ENCODE results near the gene ZSCAN5C.
"Not testable (repeated sequence)": the region's sequence is repeated elsewhere in the genome, so short reads cannot be mapped to it uniquely, and the experiment has no call there.

The ZSCAN5C gene

GRCh38 chr19:56191711-56192110 is 10.4 kb upstream of the ZSCAN5C start:
- no peak for TF ChIP-seq CTCF (IDR thresholded peaks at IDR 0.05)

GRCh38 chr19:56193981-56194640 is 8.0 kb upstream of the ZSCAN5C start:
- no peak overlapping the region for H3K27ac ChIP-seq
- no peak for DNase-seq (ENCODE audit: low spot score)
- no peak overlapping the region for H3K4me3 ChIP-seq
- TF ChIP-seq CTCF (IDR thresholded peaks at IDR 0.05) = no peak

More at GRCh38 chr19:56191711-56192110, 10.4 kb upstream of the ZSCAN5C start:
- no peak overlapping the region for H3K27ac ChIP-seq
- DNase-seq (ENCODE audit: low spot score) = no peak
- no peak overlapping the region for H3K4me3 ChIP-seq

GRCh38 chr19:56197646-56198045 is 4.4 kb upstream of the ZSCAN5C start, which contains the start of gene ZSCAN5B:
ZSCAN5B (minus strand) TSS chr19:56197783; CDS start chr19:56193052, 4,731 bp downstream.
- not testable (repeated sequence) for DNase-seq (ENCODE audit: low spot score); H3K4me3 ChIP-seq; H3K27ac ChIP-seq

- no peak overlapping the region for H3K27ac ChIP-seq
- H3K4me3 ChIP-seq = no peak overlapping the region
- TF ChIP-seq CTCF (IDR thresholded peaks at IDR 0.05) = no peak
- no peak for DNase-seq (ENCODE audit: low spot score)
Observed at GRCh38 chr19:56199687-56200086, 2.4 kb upstream of the ZSCAN5C start.

GRCh38 chr19:56207581-56207980 is 5.5 kb downstream of the ZSCAN5C start:
- H3K4me3 ChIP-seq; H3K27ac ChIP-seq; DNase-seq (ENCODE audit: low spot score): not testable (repeated sequence)

- Histone ChIP-seq H3K4me3 (no peak overlapping the region), H3K27ac (no peak overlapping the region)
- DNase-seq (ENCODE audit: low spot score) = no peak
- TF ChIP-seq CTCF (IDR thresholded peaks at IDR 0.05) = no peak
Observed at GRCh38 chr19:56209091-56209490, 7.0 kb downstream of the ZSCAN5C start.

- H3K27ac ChIP-seq; DNase-seq (ENCODE audit: low spot score); H3K4me3 ChIP-seq: not testable (repeated sequence)
Observed at GRCh38 chr19:56210036-56210435, 8.0 kb downstream of the ZSCAN5C start.

GRCh38 chr19:56211718-56212117 is 9.6 kb downstream of the ZSCAN5C start:
- no peak for TF ChIP-seq CTCF (IDR thresholded peaks at IDR 0.05)
- DNase-seq (ENCODE audit: low spot score) = no peak
- H3K27ac ChIP-seq = no peak overlapping the region
- no peak overlapping the region for H3K4me3 ChIP-seq
